A172 (cell line): ENCODE results near the gene CKMT2. TPM values are rescaled to one million over a fixed set of nuclear protein-coding genes. Genes with fewer than 3 reads are reported as not detected.

Experiments used
- DNase-seq: peaks from one replicate; pipeline ENCODE4 v3.0.0-alpha.2; 2015; ENCODE audit warnings: low spot score
- total RNA-seq: library from RNA; depleted of rRNA; stranded (reverse); fragments of >200 nt; shearing (Covaris generic); gene quantifications from 2 replicates; pipeline ENCODE4 v1.2.3, GENCODE V29; 2014; rRNA removed

Gene CKMT2
- 4.7 TPM in 1 of 2 replicates, not detected in the other for total RNA-seq

DNA sequence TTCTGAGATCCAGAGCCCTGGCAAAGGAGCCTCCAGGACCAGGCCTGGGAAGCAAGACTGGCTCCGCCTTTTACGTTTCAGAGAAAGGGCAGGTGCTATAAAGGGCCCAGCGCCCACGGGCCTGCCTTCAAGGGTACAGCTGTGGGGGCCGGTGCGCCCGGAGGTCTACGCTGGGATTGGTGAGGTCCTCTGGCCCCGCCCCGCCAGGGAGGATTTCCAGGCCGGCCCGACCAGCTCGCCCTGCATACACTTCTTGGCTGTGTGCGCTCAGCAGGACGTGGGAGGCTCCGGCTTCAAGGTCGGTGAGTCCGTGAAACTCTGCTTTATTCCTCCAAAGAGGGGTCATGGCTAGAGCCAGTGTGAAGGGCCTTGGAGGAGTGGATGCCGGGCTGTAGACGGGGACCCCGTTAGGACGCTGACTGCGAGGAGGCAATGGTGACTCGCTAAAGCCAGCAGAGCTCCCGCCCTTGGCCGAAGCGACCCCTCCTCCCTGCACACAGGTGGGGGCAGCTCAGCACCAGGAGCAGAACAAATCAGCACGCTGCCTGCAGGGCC, at the start of gene CKMT2:
CKMT2 (plus strand) TSS at position 243 of the 555 bp plus-strand sequence. CDS start 17,811 bp downstream, outside the sequence.
- no peak for DNase-seq

DNA sequence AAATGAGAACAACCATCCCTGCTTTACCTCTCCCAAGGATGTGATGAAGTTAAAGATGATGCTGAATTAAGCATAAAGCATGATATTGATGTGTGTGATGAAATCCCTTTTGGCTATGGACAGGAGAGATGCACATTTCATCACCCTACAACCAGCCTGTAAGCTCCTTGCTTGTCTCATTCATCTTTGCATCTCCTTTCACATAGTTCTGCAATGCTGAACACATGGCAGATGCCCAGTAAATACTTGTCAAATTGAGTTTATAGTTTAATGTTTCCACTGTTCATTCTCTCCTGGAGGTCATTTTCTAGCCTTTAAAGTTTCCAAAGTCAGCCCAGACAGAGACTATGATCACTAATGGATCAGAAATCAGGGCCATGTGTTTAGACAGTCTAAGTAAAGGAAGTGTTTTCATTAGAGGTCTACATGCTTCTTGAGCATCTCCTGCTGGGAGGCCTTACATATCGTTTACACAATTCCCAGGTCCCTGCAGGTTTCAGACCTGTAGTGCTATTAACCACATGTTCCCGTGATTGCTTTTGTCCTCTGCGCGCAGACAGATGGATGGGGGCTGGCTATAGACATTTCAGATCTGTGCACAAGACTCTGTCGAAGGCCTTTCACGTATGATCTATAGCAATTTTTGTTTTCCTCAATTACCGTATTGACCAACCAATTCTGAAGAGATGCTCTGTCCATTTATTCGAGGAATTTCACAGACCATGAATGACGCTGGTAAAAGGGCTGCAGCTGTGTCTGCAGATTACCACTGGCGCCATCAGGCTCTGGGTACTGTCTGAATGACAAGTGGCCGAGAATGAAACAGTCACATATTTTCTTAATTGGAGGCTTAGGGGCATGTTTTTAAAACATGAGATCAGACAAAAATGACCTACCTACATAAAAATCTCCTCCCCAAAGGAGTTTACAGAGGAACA, 49.0 kb upstream of the CKMT2 start:
- no peak for DNase-seq

DNA sequence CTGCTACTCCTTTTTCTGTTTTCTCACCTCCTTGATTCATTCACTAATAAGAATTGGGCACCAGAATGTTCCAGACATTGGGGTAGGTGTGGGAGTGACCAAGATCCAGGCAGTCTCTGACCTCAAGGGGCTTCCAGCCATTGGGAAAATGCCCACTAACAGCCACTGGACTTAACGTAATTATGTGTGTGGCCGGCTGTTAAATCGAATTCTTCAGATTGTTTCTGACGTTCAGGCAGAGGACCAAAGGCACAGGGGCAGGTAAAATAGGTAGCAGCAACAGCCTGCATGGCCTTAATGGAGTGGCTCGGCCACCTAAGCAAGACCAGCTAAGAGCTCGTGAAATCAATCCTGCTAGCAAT, 48.4 kb upstream of the CKMT2 start:
- DNase-seq, result no peak

DNA sequence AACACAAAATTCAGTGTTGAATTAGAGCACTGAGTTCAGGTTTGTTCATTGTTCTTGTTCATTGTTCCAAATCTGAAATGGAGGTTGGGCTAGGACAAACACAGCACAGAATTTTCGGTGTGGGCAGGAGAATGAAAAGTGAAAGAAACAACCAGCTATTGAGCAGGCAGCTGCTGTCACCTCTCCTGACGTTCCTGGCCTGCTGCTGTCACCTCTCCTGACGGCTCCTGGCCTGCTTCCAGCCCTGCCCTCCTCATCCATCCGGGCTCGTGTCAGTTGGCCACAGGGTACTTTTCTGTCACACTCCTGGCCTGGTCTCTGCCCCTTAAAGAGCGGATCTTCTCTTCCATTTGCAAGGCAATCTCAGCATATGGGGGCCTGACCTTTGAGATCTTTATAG, 45.2 kb upstream of the CKMT2 start:
- no peak for DNase-seq

DNA sequence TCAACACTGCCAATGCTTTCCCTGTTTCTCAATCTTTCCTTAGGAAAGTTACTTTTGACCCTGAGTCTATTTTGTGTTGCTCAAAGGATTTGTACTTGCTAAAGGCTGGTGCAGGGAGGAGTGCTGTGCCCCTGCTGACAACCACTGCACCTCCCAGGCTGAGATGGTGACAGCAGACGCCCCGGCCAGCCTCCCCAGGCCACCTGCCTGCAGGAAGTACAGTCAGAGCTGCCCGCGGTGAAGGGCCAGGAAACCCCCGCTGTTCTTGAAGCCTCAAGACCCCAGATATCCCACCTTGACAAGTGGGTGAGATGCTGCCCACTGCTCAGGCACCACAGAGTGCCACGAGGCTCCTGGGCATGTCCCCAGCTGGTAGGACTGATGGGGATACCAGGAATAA, 44.2 kb upstream of the CKMT2 start:
- no peak for DNase-seq

DNA sequence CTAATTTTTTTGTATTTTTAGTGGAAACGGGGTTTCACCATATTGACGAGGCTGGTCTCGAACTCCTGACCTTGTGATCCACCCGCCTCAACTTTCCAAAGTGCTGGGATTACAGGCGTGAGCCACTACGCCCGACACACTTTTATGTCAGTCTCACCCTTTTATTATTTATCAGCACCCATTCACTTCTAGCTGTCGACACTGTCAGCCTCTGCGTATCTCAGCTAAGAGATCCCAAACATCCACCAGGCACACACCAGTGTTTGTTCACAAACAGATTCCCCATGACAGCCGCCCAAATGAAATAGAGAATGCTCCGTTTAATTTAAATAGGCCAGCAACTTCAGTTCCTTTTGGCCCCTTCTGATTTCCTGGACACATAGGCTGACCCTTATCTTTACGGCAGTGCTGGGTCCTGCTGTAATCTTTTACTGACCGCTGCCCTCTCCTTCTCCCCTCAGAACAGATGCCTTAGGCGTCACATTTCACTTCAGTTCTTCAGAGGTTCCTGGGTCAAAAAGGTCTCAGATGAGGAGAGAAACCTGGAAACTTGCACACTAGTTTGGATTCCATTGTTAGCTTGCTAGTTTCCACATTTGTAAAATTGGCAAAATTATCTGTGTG, 43.1 kb upstream of the CKMT2 start:
- no peak for DNase-seq

DNA sequence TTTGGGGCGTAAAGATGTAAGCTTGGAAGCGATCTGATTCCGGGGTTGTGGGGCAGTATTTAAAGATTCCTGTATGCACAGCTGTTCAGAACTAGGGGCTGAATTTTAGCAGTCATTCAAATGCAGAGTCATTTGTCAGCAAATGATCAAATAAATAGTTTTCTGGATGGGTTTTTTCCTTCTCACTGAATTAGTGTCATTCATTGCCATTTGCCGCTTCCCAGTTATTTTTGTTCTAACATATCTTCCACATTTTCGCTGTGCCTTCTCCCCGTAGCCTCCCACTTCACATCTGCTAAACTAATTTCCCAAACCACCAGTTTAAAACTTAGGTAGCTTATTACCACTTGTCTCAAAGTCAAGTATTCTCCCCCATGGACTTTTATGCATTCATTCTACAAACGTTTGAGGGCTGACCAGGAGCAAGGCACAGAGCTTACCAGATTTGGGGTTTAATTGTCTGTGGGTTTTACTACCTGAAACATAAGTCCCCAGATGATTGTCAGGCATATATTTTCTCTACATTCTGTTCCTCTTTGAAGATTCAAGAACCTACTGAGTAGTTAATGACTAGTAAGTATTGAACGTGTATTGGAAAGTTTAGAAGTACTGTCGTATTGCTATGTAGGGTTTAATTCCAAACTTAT, 41.3 kb upstream of the CKMT2 start:
- no peak for DNase-seq

DNA sequence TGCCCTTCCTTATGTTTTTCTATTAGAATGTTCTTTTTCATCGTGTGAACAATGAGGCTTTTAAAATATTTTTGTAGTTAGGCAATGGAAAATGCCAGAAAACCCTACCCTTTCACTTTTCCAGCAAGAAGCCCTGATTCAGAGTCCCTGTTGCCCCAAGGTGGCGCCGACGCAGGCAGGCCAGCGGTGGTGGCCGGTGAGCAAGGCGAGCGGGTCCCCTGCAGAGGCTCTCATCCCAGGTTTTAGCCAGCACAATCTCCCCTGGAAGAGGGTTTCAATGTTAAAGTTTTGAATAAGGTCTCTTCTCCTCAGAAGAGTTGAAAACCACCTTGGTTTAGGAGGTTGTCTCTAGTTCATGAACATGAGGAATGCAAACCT, 40.8 kb upstream of the CKMT2 start:
- no peak for DNase-seq

DNA sequence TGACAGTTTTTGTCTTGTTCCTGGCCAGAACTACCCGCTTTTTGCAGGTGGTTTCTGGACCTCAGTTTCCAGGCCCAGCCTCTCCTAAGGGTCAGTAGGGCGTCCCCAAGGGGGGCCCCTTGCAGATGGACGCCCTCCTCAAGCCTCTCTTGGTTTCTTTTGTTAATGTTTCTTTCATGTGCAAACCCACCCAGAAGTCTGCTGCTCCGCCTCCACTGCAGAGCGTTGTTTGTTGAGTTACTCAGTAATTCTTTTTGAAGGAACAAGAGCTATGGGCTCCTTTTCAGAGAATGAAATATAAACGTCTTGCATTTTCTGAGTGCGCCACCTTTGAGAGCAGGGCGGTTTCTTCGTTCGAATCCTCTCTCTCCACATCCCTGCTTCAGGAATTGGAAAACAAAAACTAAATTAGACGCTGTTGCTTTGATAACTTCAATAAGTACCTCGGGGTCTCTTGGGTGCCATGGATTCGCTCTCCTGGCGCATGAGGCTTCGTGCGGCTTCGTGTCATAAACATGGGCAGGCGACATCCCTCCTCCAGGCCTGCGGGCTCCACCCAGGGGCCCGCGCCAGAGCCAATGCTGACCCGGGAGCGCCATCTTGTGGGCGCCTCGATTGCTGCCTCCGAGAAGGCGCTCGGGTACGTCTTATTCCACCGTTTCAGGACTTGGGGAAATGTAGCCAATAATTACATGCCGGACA, 38.3 kb upstream of the CKMT2 start:
- peak; percentile 79 for DNase-seq

DNA sequence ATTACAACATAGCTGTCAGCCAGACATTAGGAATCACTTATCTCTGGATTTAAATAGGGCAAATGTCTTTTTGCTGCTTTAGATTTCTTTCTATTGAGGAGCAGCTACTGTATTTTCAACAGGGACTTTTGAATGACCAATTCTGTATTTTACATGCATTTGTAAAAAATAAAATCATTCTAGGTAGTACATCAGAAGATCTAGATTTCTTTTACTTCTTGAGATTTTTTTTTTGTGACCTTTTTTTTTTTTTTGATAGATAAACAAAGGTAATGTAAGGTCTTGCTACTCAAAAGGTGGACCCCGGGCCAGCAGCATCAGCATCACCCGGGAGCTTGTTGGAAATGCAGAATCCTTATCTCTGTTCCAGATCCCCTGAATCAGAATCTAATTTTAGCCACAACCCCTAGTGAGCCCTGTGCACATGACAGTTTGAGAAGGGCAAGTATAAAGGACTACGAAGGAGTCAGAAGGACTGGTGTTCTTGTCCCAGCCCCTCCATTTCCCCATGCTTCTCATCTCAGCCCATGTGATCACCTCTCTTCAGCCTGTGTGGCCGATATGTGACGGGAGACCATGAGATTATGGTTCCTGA, 37.7 kb upstream of the CKMT2 start:
- DNase-seq, result peak; percentile 16

DNA sequence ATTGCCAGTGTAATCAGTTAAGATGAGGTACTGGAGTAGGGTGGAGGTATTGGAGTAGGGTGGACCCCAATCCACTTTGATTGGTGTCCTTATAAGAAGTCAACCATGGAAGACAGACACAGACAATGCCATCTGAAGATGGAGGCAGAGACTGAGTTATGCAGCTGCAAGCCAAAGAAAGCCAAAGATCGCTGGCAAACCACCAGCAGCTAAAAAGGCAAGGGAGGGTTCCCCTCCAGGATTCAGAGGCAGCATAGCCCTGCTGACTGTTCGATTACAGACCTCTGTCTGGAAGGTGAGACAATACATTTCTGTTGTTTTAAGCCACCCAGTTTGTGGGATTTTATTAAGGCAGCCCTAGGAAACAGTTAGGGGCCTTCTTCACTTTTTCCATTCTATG, 30.5 kb upstream of the CKMT2 start:
- no peak for DNase-seq

DNA sequence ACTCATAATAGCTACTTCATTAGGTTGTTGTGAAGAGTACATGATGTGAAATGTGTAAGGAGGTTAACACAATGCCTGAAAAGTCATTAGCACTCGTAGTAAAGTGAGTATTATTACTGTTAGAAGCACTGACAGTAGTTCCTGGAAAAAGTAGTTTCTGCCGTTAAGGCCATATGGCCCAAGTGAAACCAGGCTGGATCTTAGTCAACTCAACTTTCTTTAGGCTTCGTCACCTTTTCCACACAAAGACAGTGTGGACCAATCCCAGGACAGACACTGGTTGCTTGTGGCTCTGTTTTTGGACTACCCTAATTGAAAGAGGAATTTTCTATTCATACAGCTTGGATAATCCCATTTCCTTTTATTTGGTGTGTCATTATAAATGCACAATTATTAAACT, 29.4 kb upstream of the CKMT2 start:
- DNase-seq, result no peak

DNA sequence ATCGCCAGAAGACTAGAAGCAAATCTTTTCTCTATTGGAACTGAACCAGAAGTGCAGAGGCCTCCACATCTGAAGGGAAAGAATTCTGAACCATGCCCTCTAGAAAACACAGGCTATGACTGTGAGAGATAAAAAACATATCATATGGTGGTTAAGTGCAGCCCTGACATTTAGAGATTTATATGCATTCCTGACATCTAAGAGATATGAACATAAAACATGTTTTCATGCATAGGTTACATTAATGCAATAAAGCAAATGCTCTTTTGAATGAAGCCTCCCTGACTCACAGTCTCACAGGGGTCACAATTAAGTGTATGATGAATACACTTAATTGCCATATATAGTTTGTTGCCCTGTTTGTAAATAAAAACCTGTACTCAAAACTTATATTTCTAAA, 28.9 kb upstream of the CKMT2 start:
- DNase-seq, result no peak

DNA sequence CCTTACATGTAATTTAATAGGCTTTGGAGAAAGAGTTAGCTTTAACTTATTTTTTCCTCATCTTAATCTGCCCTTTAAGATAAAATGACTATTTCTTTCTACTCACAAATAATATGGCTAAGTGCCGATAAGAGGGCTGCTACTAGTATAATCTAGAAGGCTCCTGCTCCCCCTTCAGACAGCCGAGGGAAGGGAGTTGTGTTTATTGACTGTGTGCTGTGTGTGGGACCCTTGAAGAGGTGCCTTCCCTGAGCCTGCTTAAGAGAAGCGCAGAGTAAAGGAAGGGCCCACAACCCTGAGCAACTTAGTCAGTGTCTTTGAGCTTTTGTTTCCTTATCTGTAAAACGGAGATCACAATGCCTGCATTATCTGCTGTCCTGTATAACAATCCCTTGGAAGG, 28.1 kb upstream of the CKMT2 start:
- no peak for DNase-seq

DNA sequence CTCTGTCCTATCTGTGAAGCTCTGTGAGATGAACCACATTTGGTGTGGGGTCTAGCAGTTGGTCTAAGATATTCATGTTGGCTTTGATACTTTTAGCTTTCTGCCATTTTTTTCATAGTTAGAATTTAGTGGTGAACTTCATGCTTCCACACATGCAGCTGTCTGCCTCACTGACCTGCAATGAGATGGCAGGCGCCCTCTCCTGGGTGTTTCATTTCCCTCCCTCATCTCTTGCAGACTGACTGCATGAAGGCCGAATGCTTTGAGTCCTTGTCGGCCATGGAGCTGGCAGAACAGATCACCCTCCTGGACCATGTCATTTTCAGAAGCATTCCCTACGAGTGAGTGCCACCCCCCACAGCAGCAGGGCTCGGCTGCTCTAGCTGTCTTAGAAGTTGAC, 26.1 kb upstream of the CKMT2 start:
- no peak for DNase-seq

DNA sequence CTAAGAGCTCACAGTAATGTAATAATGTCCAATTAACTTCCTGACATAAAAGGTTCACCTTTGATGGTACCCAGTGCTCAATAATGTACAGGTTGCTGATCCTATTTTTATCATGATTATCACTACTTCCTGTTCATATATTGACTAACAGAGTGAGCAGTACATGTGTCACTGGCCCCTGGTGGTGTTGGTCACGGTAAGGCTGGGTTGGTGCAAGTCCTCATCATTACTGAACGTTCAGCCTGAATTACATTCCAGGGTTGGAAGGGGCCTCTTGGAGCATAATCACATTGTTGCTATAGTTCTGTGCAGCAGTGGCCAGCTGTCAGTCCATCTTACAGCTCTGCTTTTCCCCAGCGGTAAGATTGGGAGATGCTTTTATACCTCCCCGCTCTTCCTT, 24.2 kb upstream of the CKMT2 start:
- DNase-seq, result no peak

DNA sequence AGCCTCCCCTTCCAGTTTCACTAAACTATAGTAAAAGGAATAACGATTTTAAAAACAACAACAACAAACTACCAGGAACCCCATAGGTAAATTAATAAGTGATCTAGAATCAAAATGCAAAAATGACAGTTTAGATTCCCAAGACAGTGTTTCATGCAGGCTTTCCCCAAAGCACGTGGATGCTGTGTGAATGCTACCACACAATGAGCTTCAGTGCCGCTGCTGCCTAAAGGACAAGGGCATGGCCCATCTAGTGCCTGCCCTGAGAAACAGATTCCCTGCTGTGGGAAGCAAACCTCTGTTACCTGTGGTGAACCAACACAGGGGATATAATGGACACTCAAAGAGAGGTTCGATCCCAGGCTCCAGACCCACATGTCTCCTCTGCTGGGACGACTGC, 23.7 kb upstream of the CKMT2 start:
- DNase-seq, result no peak

DNA sequence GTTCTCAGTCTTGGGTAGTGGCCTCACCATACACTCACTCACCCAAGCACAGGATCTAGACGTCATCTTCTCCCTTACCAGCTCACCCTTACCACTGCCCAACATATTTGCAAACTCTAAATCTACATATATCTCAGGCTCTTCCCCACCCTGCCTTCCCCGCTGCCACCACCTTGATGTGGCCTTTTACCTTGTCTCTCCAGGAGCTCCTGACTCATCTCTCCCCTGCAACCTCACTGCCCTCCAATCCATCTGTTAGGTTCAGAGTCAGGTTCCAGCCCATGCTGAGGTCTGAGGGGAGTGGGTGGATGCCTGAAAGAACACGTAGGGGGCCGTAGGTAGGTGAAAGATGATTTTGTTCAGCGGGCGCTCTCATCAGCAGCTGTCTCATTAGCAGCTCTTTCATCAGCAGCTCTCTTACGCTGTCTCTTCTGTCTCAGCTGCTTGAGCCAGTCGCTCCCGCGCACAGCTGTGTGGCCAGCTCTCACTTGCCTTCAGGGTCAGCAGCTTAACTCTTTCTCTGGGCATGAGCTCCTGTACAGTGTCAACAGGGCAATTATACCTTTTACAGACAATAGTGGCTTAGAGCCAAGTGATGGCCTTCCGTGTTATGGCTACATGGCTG, 23.1 kb upstream of the CKMT2 start:
- no peak for DNase-seq

DNA sequence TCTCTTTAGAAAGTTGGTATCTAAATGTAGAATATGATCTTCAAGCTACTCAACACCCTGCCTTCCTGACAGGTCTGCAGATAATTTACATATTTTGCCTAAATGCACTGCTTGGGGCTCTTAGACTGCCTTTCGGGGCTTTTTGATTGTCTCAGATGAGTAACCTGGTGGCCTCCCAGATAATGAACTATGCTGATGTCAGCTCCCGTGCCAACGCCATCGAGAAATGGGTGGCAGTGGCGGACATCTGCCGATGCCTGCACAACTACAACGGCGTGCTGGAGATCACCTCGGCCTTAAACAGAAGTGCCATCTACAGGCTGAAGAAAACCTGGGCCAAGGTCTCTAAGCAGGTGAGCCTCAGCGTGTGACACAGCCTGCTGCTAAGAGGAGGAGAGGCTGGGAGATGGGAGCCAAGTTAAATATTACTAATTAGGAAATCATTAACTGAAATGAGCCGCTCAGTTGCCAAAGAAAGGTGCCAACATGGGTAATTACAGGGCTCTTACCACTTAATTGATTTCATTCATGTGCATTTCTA, 20.8 kb upstream of the CKMT2 start:
- no peak for DNase-seq

DNA sequence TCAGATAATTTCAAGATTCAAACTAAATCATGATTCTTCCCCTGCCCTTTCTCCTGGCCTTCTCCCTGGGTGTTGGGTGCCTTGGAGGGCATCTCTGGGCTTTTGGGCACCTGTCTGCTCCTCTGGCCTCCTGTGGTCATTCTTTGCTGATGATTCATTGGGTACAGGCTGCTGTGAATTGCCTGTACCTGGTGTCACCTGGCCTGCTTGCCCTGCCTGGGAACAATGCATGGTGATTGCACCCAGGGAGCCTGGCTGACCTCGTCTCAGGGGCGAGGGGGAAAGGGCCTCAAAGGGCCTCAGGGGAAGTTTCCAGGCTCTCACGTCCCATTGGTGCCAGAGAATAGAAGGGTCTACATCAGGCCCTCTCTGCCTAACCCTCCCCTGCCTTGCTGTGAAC, 20.1 kb upstream of the CKMT2 start:
- DNase-seq, result no peak

DNA sequence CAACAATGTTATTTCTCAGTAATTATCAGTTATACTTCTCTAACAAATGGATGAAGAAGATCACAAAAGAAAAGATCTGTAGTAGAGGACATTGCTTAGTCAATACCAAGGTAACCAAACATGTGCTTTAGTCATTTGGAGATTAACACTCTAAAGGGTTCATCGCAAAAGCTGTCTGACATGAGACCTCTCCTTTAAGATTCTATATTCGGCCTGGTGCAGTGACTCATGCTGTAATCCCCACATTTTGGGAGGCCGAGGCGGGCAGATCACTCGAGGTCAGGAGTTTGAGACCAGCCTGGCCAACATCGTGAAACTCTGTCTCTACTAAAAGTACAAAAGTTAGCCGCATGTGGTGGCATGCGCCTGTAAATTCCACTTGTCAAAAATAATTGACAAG, 18.3 kb upstream of the CKMT2 start:
- no peak for DNase-seq
